ENCODE results near the gene VPS26C. TPM values are rescaled to one million over a fixed set of nuclear protein-coding genes. Genes with fewer than 3 reads are reported as not detected.

Gene VPS26C
- total and polyA plus RNA-seq, 12 donors: 14.3 to 94.8 (median 58.7) TPM

DNA sequence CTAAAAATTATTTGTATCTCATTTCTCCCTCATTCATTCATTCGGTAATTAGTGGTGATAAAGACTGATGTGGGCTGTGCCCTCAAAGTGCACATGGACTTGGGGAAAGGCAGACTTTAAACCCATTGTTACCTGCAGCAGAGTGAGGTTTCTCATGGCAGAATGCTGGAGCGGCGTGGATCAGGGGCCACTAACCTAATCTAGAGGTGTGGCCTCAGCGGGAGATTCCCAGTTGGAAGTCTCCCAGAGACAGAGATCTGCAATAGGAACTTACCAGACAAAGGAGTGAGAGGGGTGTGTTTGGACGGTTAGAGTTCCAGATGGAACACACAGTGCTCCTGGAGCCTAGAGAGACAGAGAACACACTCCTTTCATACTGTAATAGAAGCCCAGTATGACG, 73.5 kb downstream of the VPS26C start:
- Histone ChIP-seq H3K9me3 (replicated peaks in 1 of 3) (no peaks in the 10 kb centered on the region), H3K4me3 (no peak overlapping the region), H3K36me3 (replicated peaks in 1 of 2) (peaks cover 0 to 58% of the 10 kb centered on the region in 2 donors), H3K27ac (no peak overlapping the region), H3K27me3 (no peaks in the 10 kb centered on the region), H3K4me1 (replicated peaks in 1 of 2) (no peaks in the 10 kb centered on the region)
- no peak for TF ChIP-seq POLR2A (IDR thresholded peaks at IDR 0.05)
- TF ChIP-seq, protein P1, sequence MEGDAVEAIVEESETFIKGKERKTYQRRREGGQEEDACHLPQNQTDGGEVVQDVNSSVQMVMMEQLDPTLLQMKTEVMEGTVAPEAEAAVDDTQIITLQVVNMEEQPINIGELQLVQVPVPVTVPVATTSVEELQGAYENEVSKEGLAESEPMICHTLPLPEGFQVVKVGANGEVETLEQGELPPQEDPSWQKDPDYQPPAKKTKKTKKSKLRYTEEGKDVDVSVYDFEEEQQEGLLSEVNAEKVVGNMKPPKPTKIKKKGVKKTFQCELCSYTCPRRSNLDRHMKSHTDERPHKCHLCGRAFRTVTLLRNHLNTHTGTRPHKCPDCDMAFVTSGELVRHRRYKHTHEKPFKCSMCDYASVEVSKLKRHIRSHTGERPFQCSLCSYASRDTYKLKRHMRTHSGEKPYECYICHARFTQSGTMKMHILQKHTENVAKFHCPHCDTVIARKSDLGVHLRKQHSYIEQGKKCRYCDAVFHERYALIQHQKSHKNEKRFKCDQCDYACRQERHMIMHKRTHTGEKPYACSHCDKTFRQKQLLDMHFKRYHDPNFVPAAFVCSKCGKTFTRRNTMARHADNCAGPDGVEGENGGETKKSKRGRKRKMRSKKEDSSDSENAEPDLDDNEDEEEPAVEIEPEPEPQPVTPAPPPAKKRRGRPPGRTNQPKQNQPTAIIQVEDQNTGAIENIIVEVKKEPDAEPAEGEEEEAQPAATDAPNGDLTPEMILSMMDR (IDR thresholded peaks at IDR 0.05): no peak
- DNase-seq: no peak
- intact Hi-C loops (cut with DNase I): no loop called here
- WGBS, 4 donors: 94 to 97% (median 95%) methylated on average over 6 of the region's 6 CpGs

DNA sequence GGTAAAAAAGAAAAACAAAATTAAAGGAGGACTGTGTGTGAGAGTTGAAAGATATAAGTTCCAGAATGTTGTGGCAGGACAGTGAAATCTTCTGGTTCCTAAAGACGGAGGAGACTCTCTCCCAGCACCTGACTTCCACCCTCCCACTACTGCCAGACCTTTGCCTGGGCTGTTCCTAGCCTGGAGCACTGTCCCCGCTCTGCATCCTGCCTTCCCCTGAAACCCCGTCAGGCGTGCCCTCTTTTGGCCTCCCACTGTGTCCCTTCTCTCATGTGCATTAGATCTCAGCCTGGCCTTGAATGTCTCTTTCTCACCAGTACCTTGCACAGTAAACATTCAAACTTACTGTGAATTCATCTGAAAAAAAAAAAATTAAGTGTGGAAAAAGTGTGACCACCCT, 74.1 kb downstream of the VPS26C start:
- H3K27me3 ChIP-seq: no peaks in the 10 kb centered on the region
- no peak overlapping the region for H3K4me3 ChIP-seq
- no peaks in the 10 kb centered on the region for H3K9me3 ChIP-seq (replicated peaks in 1 of 3)
- TF ChIP-seq, protein P1 (IDR thresholded peaks at IDR 0.05): no peak
- no peak for TF ChIP-seq POLR2A (IDR thresholded peaks at IDR 0.05)
- peaks cover 0 to 57% of the 10 kb centered on the region in 2 donors for H3K36me3 ChIP-seq (replicated peaks in 1 of 2)
- no peak for DNase-seq
- 65 to 72% (median 70%) methylated on average over 4 of the region's 4 CpGs for WGBS, 4 donors
- H3K4me1 ChIP-seq (replicated peaks in 1 of 2): no peaks in the 10 kb centered on the region
- intact Hi-C loops (cut with DNase I): no loop called here
- H3K27ac ChIP-seq: no peak overlapping the region

- 75 to 80% (median 75%) methylated on average over 2 of the region's 2 CpGs for WGBS, 4 donors
- intact Hi-C loops (cut with DNase I): no loop called here
- TF ChIP-seq, protein P1 (IDR thresholded peaks at IDR 0.05): no peak
- TF ChIP-seq POLR2A (IDR thresholded peaks at IDR 0.05): no peak
- Histone ChIP-seq H3K36me3 (replicated peaks in 1 of 2) (peaks cover 0 to 58% of the 10 kb centered on the region in 2 donors), H3K4me3 (no peak overlapping the region), H3K4me1 (replicated peaks in 1 of 2) (no peaks in the 10 kb centered on the region), H3K27me3 (no peaks in the 10 kb centered on the region), H3K9me3 (replicated peaks in 1 of 3) (no peaks in the 10 kb centered on the region), H3K27ac (no peak overlapping the region)
- DNase-seq: no peak
Observed at GRCh38 chr21:37192019-37192418, 75.1 kb downstream of the VPS26C start.

DNA sequence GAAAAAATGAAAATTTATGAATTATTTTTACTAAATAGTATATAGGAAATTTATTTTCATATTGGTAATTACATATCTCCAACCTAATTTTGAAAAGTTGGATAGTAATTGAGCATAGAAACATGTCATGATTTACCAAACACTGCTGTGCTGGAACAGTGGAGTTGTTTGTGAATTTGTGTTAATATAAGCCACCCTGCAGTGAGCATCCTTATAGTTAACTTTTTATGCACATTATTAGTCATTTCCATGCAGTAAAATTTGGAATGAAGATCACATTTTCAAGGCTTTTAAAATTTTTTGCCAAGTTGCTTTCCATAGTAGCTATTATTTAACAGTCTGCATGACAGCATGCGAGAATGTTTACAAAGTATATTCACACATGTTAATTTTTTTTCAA, 78.3 kb downstream of the VPS26C start:
- H3K36me3 ChIP-seq (replicated peaks in 1 of 2): peaks cover 0 to 41% of the 10 kb centered on the region in 2 donors
- TF ChIP-seq POLR2A (IDR thresholded peaks at IDR 0.05): no peak
- TF ChIP-seq, protein P1 (IDR thresholded peaks at IDR 0.05): no peak
- no peak overlapping the region for H3K27ac ChIP-seq
- H3K9me3 ChIP-seq (replicated peaks in 1 of 3): no peaks in the 10 kb centered on the region
- no peak overlapping the region for H3K4me3 ChIP-seq
- H3K4me1 ChIP-seq (replicated peaks in 1 of 2): no peaks in the 10 kb centered on the region
- 97 to 100% (median 99%) methylated on average over 1 of the region's 1 CpG for WGBS, 4 donors
- no peaks in the 10 kb centered on the region for H3K27me3 ChIP-seq
- DNase-seq: no peak
- intact Hi-C loops (cut with DNase I): no loop called here
